GM21786 (cell line): ENCODE measurements around the gene GPC5.
"Not testable (repeated sequence)": the region's sequence is repeated elsewhere in the genome, so short reads cannot be mapped to it uniquely, and the experiment has no call there.

Source experiments
- ATAC-seq: cut with Tn5 transposase; IDR thresholded peaks from one replicate; pipeline ENCODE4 v1.9.1; 2021; ENCODE audit not compliant: unreplicated experiment

GPC5 gene

DNA sequence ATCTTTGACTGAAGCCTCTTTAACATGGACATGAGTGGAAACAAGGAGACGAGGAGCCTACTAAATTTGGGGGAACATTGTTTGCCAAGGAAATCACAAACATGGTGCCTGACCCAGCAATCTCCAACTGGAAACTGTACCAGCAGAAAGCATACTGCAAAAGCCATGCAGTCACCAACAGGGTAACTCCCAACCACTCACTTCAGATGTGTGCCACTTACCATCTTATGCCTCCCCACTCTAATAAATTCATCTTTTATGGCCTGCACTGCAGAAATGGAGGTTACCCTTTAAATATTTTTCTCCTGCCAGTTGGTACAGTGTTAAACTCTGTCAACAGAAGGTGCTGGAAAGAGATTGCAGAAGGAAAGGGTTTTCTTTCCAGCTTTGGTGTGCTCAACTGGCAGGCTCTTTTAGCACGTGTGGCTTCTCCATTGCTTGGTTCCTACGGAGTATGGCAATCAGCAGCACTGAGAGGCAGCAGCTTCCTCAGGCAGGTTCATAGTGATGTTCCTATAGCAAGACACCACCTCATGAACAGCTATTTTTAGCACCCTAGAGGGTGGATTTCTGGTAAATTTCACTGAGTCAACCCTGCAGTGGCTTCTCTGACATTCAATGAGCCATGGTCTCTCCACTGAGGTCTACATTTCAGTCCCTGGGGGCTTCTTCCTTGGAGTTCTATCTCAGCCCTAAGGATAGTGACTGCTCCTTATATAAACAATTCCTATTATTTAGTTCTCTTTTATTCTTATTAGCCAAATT is 29.6 kb upstream of the GPC5 start:
- no peak for ATAC-seq

DNA sequence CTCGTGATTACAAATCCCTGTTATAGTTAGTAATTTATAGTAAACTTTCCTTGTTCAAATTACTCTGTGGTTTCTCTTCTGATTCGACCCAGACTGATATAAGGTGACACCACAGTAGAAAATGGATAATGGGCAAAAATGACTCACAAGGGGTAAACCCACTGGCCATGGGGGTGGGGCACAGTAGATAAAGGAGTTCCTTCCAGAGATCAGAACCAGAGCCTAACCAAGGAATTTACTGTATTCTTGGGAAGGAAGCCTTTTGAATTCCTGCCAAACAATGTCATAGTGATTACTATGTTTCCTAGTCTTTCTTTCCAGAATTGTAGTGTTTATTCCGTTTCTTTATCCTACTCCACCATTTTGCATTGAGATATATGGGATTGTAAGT is 29.0 kb upstream of the GPC5 start:
- peak; percentile 32 for ATAC-seq

DNA sequence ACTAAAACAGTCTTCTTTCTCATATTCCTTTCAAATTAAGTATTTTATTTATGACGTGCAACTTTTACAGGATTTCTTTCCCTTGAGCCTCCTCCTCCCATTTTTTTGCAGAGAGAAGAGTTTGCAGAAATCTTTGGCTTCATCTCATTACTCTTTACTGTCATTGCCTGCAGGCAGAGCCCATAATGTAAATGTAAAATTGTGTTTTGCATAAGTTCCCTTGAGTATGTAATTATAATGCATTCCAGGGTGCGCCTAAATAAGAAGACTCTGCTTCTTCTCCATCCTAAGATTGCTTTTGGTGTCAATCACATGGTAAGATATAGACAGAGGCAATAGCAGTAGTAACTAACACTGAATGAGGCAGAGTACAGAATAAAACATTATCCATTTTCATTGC is 27.9 kb upstream of the GPC5 start:
- ATAC-seq = no peak

DNA sequence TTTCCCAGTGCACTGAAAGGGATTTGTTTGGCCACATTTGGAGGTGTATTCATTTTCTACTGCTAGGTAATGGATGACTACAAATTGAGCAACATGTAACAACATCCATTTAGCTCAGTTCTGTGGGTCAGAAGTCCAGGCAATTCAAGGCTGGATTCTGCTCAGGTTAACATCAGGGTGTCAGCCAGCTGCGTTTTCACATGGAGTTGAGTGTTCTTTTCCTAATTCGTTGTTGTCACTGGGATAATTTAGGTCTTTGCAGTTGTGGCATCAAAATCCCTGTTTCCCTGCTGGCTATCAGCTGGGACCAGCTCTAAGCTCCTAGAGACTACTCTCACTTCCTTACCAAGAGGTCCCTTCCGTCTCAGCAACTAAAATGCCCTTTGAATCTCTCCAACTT is 25.5 kb upstream of the GPC5 start:
- ATAC-seq = no peak

DNA sequence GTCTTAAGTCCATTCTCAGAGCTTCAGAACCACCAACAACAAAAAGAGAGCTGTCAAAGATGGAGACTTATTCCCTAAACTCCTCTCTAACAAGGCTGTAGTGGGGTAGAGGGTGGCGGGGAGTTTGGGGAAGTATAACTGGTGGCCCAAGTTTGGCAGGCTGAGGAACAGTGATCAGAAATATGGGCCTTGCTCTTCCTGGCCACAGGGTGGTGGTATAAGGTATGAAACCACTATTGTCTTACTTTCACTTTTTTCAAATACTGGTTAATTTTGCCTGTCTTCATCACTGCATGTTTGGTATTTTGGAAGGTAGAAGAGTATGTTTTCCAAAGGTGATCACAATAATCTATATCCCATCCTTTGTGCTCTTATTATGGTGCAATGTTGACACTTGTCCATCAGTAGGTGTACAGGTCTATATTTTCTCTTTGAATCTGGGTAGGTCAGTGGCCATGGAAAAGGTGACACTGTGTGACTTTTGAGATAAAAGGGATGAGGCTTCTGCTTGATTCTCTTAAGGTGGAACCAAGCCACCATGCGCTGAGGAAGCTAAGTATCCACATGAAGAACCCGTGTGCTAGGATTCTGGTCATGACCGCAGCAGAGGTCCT is 23.2 kb upstream of the GPC5 start:
- peak; percentile 99 for ATAC-seq

DNA sequence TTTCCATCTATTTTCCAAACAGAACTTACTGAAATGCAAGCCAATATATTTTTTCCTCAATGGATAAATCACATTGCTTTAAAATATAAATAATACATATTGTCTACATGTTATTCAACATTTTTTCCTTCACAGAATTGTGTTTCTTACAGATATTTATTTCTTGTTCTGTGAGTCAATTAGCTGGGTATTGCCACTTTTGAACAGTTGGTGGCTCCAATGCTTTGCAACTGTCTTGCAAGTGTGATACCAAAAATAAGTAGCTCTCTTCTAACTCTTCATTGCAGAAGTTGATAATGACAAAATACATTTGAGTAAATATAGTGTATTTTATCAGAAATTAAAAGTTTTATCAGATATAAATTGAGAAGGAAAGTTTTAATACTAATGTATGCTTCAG is 17.1 kb upstream of the GPC5 start:
- ATAC-seq = peak; percentile 59

DNA sequence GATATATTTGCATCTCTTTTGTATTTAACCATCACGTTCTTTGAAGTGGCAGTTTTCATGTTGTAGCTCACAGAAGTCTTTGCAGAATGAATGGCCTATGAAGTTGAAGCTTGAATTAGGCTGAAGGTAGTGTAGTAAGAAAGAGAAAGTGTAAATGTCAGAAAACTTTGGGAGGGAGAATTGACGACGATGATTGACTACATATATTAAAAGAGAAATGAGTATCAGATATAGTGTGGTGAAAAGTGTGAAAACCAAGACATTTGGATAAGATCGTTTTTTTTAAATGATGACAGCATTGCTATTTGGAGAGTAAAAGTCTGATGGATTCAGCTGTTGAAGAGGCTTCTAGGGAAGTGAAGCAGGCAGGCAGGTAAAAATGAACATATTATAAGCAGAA is 14.6 kb upstream of the GPC5 start:
- ATAC-seq = no peak

DNA sequence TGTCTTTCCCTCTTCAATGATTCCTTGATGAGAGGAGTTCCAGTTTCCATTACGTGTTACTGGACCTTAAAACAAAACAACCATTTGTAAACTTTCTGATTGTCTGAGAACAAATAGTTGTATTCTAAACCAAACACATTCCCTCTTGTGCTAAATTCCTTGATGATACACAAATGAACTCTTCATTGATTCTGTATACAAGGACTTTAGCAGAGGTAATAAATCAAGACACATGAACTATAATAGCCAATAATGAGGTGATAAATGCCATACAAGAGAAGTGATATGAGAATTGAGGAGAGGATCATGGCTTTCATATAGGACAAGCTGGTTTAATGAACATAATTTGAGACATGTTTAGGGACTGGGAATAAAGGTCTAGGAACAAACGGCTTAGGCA is 13.5 kb upstream of the GPC5 start:
- no peak for ATAC-seq

DNA sequence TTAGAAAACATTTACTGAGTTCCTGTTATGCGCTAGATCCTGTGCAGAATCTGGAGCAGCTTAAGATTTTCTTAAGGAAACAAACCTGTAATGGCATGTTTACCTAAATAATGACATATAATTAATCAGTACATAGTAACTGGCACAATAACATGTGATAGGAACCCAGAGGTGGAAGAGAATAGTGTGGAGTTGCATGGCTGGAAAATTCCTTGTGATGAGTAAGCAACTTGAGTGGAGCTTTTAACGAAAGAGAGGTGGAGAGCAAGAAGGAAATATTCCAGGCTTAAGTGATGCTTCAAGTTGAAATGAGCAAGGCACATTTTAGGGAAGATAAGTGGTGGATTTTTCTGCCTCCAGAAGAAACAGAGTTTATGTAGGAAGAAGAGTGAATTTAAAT is 9.2 kb upstream of the GPC5 start:
- no peak for ATAC-seq

DNA sequence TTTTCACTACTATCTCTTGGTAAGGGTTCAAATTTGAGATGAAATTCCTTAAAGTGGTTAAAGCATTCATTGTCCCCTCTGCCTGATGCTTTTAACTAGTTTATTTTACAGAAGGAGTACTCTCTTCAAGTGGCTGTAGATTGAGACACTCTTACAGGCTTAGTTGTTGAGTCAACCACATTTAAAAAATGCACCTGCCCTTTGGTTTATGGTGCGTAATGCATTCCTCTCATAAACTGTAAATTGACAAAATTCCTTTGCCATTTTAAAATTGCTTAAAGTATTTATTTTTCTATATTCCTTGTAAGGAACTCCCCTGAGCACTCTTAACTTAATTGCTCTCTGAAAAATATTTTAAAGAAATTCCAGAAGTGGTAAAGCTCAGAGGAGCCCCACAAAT is 826 bp upstream of the GPC5 start:
- ATAC-seq = no peak

DNA sequence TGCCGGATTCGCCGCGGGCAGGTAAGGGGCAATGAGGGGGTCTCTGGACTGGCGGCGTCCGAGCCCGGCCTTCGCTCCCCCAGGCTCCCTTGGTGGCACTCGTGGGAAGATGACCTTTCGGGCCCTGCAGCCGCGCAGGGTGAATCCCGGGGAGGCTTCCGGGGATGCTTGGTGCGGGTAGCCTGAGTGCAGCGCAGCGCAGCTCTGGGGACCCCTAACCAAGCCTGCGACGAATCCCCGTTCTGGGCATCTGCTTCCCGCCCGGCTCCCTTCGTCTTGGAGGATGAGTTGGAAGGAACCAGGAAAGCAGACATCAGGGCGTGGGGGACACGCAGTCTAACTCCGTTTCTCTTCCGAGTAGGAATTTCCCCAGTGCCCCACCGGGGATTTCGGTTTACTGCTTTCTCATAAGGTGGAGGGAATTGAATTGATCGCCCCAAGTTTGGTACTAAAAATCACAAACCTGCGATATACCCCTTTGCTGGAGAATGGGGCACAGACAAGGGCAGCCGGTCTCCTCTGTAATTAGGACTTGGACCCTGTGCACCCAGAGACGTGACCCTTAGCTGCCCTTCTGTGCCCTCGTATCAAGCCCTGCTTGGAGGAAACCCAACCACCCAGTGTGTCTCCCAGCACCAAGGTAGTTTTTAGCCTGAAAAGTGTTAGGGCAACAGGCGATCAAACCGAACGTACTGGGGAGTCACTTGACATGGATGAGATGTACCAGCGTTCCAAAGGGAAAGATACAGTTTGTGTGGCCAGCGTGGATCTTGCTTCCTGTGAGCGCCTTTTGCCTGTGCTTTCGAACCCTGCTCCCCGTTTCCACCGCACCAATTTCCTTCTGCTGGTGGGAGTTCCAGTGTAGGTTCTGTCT is 1.0 kb downstream of the GPC5 start:
- ATAC-seq = peak; percentile 15

DNA sequence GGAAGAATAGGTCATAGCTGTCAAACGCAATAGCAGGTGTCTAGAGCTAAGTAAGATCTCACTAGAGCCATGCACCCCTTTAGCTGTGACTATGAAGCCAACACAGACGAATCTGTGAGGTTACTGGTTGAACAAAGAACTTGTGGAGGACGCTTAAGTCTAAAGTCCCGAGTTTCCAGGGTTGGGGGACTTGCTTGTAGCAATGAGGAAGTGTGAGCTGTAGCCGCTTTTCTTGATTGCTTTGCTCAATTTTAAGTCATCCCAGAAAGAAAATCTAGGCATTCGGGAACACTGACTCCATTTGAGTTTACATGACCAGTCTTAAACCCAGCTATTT is 1.6 kb downstream of the GPC5 start:
- ATAC-seq = no peak

DNA sequence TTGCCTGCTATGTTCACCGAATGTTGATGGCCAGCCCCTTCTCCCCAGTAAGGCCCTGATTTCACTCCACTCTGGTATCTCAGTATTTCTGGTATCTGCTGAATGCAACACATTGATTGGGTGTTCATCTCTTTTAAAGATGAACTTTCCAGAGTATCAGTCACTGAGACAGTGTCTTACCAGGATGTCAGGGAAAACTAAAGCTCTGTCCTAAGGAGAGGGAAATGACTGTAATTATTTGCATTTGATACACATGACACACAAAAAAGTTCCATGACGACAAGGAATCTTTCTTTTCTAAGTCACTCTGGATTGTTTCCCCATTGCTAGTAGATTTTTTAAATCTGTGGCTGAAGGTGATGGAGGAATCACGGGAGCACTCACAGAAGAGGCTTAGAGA is 2.2 kb downstream of the GPC5 start:
- ATAC-seq = no peak

DNA sequence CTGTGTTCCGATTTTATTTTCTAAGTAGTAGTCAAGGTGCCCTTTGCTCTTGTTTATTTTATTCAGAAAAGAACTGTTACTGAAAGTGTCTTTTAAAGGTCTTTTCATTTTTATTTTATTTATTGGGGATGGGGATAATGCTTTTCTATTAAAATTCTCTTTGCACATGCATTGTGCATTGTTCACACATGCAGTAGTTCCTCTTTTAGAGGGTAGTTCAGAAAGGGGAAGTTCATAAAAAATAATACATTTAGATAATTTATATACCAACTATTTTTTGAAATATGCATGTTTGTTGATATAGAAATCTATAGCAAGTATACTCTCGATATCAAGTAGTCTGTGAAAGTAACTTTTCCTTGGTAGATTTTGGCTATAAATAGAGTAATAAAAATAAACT is 3.5 kb downstream of the GPC5 start:
- ATAC-seq = no peak

DNA sequence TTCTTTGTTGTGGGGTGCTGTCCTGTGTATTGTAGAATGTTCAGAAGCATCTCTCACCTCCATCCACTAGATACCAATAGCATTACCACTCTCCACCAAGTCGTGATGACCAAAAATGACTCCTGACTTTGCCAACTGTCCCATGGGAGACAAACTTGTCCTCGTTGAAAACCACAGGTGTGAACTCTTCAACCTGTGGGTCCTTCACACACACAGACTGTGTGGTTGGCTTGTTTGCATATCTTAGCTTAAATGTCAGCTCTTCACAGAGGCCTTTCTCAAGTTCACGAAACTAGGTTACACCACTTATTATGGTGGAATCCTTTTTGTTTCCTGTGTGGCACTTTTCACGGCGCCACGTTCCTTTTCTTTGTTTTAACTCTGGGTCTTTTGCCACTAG is 6.8 kb downstream of the GPC5 start:
- ATAC-seq = peak; percentile 72

DNA sequence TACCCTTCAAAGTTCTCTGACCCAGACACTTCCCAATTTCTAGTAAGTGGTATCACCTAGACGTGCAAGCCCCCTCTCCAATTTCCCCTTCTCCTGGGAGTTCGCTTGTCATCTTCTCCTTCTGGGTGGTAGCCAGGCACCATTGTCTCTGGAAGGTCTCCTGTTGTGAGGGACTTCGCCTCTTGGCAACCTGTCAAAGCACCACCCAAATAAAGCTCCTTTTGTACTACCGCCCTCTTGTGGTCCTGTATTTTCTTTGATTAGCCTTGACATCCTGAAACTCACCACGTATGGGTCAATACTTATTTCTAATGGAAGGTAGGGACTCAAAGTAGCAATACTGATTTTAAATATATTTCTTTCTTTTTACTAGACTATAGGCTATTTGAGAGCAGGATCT is 8.2 kb downstream of the GPC5 start:
- peak; percentile 55 for ATAC-seq

DNA sequence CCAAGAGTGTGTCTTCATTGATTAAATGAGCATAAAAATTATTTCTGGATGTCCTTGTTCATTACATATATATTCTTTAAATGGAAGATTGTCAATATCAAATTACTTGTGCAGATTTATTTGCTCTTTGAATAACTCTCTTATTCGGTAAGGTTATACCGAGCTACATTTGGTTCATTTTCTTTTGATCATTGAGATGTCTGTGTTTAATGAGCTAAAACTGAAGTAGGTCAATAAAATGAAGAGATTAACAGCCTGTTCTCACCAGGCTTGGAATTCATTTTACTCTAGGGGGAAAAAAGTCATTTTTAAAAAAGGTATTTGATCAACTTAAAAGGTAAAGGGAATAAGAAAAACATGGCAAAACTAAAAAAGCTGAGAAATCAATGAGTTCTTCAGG is 10.6 kb downstream of the GPC5 start:
- ATAC-seq = no peak

DNA sequence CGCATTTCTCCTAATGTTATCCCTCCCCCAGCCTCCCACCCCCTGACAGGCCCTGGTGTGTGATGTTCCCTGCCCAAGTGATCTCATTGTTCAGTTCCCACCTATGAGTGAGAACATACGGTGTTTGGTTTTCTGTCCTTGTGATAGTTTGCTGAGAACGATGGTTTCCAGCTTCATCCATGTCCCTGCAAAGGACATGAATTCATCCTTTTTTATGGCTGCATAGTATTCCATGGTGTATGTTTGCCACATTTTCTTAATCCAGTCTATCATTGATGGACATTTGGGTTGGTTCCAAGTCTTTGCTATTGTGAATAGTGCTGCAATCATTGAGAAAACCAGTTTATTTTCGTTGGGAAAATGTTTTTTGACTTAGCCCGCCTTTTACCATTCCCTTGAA is 18.2 kb downstream of the GPC5 start:
- ATAC-seq = not testable (repeated sequence)

DNA sequence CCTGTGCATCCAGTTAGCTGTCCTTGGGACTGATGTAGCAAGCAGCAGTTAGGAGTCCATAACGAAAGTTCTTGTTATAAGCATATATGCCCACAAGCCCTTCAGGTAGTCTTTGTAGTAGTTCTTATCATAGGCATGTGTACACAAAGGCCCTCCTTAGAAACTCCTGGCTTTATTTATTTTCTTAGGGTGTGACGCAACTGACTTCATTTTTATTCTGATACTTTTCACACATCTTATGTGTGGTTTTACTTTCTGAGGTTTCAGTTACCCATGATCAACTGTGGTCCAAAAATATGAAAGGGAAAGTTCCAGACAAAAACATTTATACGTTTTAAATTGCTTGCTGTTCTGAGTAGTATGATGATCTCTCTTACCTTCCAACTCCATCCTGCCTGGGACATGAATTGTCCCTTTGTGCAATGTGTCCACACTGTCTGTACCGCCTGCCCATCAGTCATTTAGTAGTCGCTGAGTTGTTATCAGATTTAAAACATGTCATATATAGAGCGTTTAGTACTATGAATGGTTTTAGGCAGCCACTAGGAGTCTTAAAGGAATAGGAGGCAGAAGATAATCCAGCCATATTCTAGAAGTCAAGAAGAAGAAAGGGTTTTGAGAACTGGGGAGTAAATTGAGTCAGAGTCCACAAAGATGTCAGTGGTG is 19.4 kb downstream of the GPC5 start:
- peak; percentile 70 for ATAC-seq

DNA sequence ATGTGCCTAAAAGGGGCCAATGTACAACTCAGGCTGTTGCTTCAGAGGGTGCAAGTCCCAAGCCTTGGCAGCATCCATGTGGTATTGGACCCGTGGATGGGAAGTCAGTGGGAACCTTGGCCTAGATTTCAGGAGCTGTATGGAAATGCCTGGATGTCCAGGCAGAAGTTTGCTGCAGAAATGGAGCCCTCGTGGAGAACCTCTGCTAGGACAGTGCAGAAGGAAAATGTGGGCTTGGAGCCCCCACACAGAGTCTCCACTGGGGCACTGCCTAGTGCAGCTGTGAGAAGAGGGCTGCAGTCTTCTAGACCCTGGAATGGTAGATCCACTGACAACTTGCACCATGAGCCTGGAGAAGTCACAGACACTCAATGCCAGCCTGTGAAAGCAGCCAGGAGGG is 28.5 kb downstream of the GPC5 start:
- ATAC-seq = no peak

DNA sequence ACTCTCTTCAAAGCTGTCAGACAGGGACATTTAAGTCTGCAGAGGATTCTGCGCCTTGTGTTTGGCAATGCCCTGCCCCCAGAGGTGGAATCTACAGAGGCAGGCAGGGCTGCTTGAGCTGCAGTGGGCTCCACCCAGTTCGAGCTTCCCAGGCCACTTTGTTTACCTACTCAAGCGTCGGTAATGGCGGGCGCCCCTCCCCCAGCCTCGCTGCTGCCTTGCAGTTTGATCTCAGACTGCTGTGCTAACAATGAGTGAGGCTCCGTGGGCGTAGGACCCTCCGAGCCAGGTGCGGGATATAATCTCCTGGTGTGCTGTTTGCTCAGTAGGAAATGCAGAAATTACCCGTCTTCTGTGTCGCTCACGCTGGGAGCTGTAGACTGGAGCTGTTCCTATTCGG is 40.3 kb downstream of the GPC5 start:
- not testable (repeated sequence) for ATAC-seq

DNA sequence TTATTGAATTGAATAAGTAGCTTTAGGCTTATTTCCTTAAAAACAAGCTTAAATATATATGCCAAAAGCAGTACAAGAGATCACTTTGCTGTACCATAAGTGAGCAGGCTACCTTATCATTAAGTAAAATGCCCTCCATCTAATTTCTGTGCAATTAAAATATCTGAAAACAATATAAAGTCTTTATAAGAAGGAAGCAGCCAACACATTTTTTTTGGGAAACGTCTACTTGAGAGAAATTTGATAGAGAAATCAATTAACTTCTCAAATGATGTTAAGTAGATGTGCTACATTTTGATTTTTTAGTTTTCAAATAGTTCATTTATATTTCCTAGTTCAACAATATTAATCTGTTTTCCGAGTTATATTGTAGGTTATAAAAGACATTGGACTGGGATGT is 52.5 kb downstream of the GPC5 start:
- no peak for ATAC-seq
